ENCODE results near the gene RPL7A. TPM values are rescaled to one million over a fixed set of nuclear protein-coding genes. Genes with fewer than 3 reads are reported as not detected.

The RPL7A gene
- polyA plus RNA-seq, 1 experiment: 3,329 TPM

DNA sequence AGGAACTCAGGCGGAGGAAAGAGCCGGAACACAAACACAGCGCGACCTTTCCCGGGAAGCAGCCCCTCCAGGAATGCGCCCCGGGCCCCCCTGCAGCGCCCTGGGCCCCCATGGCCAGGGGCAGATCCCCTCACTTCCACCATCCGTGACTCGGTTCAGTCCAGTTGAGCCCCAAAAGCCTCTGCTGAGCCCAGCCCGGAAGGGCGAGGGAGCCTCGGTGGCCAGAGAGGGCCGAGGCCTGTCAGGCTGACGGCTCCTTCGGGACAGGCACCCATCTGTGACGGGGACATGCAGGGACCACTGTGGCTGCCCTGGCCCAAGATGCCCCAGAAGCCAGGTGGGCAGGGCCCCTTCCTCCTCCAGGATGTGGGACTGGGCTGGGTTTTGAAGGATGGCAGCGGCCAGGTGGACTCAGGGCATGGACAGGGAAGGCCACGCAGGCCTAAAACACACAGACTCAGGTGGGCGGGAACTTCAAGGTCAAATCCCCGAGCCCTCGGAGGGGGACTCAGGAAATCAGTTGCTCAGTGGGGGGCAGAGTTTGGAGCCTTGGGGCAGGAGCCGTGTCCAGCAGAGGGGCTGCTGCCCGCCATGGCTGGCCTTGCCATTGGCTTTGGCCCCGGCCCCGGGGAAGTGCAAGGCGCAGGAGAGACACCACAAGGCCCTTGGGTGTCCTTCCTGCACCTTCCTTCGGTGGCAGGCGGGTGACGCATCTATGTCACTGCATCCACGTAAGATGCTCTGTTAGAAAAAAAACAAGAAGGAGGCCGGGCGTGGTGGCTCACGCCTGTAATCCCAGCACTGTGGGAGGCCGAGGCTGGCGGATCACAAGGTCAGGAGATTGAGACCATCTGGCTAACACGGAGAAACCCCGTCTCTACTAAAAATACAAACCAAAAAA is 43.3 kb upstream of the RPL7A start:
- Histone ChIP-seq H3K4me3 (ENCODE audit: low read depth, low read length) (no peak overlapping the region), H3K36me3 (ENCODE audit: control insufficient read depth, insufficient read depth, low read length) (no peaks in the 10 kb centered on the region), H3K27me3 (ENCODE audit: control insufficient read depth, insufficient read depth, low read length) (no peaks in the 10 kb centered on the region; the same call in 1 of the 2 replicates)
- ChIA-PET POLR2A (no interaction called here), CTCF (no interaction called here)
- TF ChIP-seq, protein P1, sequence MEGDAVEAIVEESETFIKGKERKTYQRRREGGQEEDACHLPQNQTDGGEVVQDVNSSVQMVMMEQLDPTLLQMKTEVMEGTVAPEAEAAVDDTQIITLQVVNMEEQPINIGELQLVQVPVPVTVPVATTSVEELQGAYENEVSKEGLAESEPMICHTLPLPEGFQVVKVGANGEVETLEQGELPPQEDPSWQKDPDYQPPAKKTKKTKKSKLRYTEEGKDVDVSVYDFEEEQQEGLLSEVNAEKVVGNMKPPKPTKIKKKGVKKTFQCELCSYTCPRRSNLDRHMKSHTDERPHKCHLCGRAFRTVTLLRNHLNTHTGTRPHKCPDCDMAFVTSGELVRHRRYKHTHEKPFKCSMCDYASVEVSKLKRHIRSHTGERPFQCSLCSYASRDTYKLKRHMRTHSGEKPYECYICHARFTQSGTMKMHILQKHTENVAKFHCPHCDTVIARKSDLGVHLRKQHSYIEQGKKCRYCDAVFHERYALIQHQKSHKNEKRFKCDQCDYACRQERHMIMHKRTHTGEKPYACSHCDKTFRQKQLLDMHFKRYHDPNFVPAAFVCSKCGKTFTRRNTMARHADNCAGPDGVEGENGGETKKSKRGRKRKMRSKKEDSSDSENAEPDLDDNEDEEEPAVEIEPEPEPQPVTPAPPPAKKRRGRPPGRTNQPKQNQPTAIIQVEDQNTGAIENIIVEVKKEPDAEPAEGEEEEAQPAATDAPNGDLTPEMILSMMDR (IDR thresholded peaks at IDR 0.05; ENCODE audit: insufficient read depth, low read depth, low read length): no peak
- DNase-seq (ENCODE audit: low read depth): no peak

DNA sequence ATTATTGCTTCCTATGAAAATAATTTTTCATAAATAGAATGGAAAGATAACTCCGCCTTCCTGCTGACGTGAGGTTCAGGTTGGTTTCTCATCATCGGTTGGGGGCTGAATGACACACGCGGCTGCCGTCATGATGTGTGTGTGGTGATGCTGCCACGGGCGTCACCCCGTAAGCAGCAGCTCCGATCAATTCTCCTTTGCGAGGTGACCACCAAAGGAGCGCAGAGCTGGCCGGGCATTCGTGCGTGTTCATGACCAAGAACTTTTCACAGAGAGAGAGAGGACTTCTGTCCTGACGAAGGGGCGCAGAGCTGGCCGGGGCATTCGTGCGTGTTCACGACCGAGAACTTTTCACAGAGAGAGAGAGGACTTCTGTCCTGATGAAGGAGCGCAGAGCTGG is 42.3 kb upstream of the RPL7A start:
- H3K4me3 ChIP-seq (ENCODE audit: low read depth, low read length): no peak overlapping the region
- CTCF ChIA-PET: interaction anchor here (0.7 kb wide), 1 partner anchor 13 kb away, joined by 3 read pairs; no protein-coding TSS in a partner anchor
- TF ChIP-seq, protein P1 (IDR thresholded peaks at IDR 0.05; ENCODE audit: insufficient read depth, low read depth, low read length): no peak

DNA sequence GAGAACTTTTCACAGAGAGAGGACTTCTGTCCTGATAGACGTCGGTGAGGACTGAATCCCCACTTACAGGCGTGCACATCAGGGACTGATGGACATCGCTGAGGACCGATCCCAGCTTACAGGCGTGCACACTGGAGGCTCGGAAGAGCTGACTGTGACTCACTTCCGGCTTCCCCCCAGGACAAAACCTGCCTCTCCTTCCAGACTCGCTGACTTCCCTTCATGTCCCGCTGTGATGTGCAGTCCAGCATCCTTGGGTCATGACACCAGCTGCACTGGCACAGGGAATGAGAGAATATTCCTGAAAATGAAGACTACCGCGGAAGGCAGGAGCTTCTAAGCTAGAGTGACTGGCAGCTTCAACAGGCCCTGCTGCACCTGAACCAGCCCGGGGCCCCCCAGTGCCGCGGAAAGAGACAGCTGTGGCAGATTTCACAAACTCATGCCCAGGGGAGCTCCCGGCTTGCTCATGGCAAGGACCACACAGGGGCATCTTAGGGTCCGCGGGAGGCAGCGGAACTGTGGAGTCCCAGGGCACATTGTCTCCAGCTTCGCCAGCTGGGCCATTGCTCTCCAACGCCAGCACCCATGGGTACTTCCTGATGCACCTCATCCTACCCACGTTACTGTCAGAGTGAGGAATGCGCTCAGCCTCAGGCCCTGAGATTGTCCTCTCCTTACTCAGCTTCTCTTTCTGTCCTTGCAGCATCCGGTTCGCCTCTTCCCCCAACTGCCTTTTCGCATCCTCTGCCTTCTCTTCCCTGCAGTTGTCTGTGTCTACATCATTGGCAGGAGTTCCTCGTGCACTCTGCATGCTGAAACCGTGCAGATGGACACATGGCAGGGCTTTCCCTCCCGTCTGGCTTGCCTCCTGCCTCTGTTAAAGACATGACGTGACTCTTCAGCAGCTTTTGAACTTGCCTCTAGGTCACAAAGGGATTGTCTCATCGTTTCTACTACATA is 41.5 kb upstream of the RPL7A start:
- no peak for DNase-seq (ENCODE audit: low read depth)
- TF ChIP-seq, protein P1 (IDR thresholded peaks at IDR 0.05; ENCODE audit: insufficient read depth, low read depth, low read length): no peak
- H3K4me3 ChIP-seq (ENCODE audit: low read depth, low read length): no peak overlapping the region
- no peaks in the 10 kb centered on the region; the same call in 1 of the 2 replicates for H3K27me3 ChIP-seq (ENCODE audit: control insufficient read depth, insufficient read depth, low read length)
- H3K36me3 ChIP-seq (ENCODE audit: control insufficient read depth, insufficient read depth, low read length): no peaks in the 10 kb centered on the region
- ChIA-PET CTCF (no interaction called here), POLR2A (no interaction called here)

More for the DNA sequence above, 42.3 kb upstream of the RPL7A start:
- DNase-seq (ENCODE audit: low read depth): no peak
- H3K27me3 ChIP-seq (ENCODE audit: control insufficient read depth, insufficient read depth, low read length): no peaks in the 10 kb centered on the region; the same call in 1 of the 2 replicates
- POLR2A ChIA-PET: no interaction called here
- no peaks in the 10 kb centered on the region for H3K36me3 ChIP-seq (ENCODE audit: control insufficient read depth, insufficient read depth, low read length)

GRCh38 chr9:133307301-133307700 is 40.7 kb upstream of the RPL7A start:
- ChIA-PET POLR2A (no interaction called here), CTCF (no interaction called here)
- Histone ChIP-seq H3K36me3 (ENCODE audit: control insufficient read depth, insufficient read depth, low read length) (no peaks in the 10 kb centered on the region), H3K27me3 (ENCODE audit: control insufficient read depth, insufficient read depth, low read length) (no peaks in the 10 kb centered on the region; the same call in 1 of the 2 replicates), H3K4me3 (ENCODE audit: low read depth, low read length) (no peak overlapping the region)
- no peak for DNase-seq (ENCODE audit: low read depth)
- TF ChIP-seq, protein P1 (IDR thresholded peaks at IDR 0.05; ENCODE audit: insufficient read depth, low read depth, low read length): no peak

DNA sequence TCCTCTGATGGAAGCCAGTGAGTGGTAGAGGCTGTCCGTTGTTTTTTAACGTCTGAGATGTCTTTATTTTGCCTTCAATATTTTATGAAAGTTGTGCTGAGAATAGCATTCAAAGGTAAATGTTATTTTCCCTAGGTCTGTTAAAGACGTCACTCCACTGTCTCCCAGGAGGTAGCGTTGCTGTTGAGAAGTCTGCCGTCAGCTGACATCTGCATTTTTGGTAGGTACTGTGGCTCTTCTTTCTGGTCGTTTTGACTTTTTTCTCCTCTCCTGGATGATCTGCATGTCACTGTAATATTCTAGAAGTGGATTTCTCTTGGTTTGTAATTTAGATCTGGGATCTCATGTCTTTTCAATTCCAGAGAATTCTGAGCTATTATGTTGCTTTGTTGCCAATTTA is 38.4 kb upstream of the RPL7A start:
- no peaks in the 10 kb centered on the region; the same call in 1 of the 2 replicates for H3K27me3 ChIP-seq (ENCODE audit: control insufficient read depth, insufficient read depth, low read length)
- no peak for DNase-seq (ENCODE audit: low read depth)
- POLR2A ChIA-PET: no interaction called here
- TF ChIP-seq, protein P1 (IDR thresholded peaks at IDR 0.05; ENCODE audit: insufficient read depth, low read depth, low read length): no peak
- H3K36me3 ChIP-seq (ENCODE audit: control insufficient read depth, insufficient read depth, low read length): no peaks in the 10 kb centered on the region
- no peak overlapping the region for H3K4me3 ChIP-seq (ENCODE audit: low read depth, low read length)
- CTCF ChIA-PET: interaction anchor here (0.6 kb wide), 1 partner anchor 71 kb away, joined by 3 read pairs; no protein-coding TSS in a partner anchor

Data from BJ (cell line).